ENCODE results near the gene SMARCAL1. TPM values are rescaled to one million over a fixed set of nuclear protein-coding genes. Genes with fewer than 3 reads are reported as not detected.
"Not testable (repeated sequence)": the region's sequence is repeated elsewhere in the genome, so short reads cannot be mapped to it uniquely, and the experiment has no call there.

The SMARCAL1 gene
- total RNA-seq, 1 experiment from 2014 or later, result 23.7 TPM

GRCh38 chr2:216507220-216508160 lies 95.2 kb downstream of the SMARCAL1 start:
- Histone ChIP-seq H3K9me3 (ENCODE audit: low read length) (no peaks in the 10 kb centered on the region), H3K9ac (ENCODE audit: low read length) (no peak overlapping the region), H3K36me3 (ENCODE audit: insufficient read depth, low read length) (peaks cover 20% of the 10 kb centered on the region)

GRCh38 chr2:216508229-216508628 lies 95.9 kb downstream of the SMARCAL1 start:
- no peaks in the 10 kb centered on the region for H3K27me3 ChIP-seq (ENCODE audit: low read length)
- H3K4me2 ChIP-seq (ENCODE audit: low read depth, low read length, poor library complexity, severe bottlenecking), result no peak overlapping the region
- H4K20me1 ChIP-seq (ENCODE audit: insufficient read depth, low read depth, low read length), result peaks cover 4% of the 10 kb centered on the region; the same call in 1 of the 2 replicates
- no peak overlapping the region for H3K4me3 ChIP-seq (ENCODE audit: low read length)
- H3K36me3 ChIP-seq (ENCODE audit: insufficient read depth, low read length), result peaks cover 14% of the 10 kb centered on the region
- no peaks in the 10 kb centered on the region for H3K4me1 ChIP-seq (ENCODE audit: low read length)
- H3K9ac ChIP-seq (ENCODE audit: low read length), result no peak overlapping the region
- no peaks in the 10 kb centered on the region for H3K9me2 ChIP-seq (replicated peaks; ENCODE audit: insufficient read depth, low read length)
- no peaks in the 10 kb centered on the region for H3K79me2 ChIP-seq (ENCODE audit: low read length)
- H3K27ac ChIP-seq (ENCODE audit: low read length), result no peak overlapping the region
- DNase-seq, result no peak
- no peak overlapping the region for H2AFZ ChIP-seq (ENCODE audit: low read length)
- no peaks in the 10 kb centered on the region for H3K9me3 ChIP-seq (ENCODE audit: low read length)

More at GRCh38 chr2:216507220-216508160, 95.2 kb downstream of the SMARCAL1 start:
- Histone ChIP-seq H2AFZ (ENCODE audit: low read length) (no peak overlapping the region), H4K20me1 (ENCODE audit: insufficient read depth, low read depth, low read length) (peaks cover 6% of the 10 kb centered on the region), H3K79me2 (ENCODE audit: low read length) (no peaks in the 10 kb centered on the region), H3K4me1 (ENCODE audit: low read length) (no peaks in the 10 kb centered on the region), H3K4me2 (ENCODE audit: low read depth, low read length, poor library complexity, severe bottlenecking) (no peak overlapping the region), H3K27ac (ENCODE audit: low read length) (no peak overlapping the region), H3K4me3 (ENCODE audit: low read length) (no peak overlapping the region), H3K27me3 (ENCODE audit: low read length) (no peaks in the 10 kb centered on the region), H3K9me2 (replicated peaks; ENCODE audit: insufficient read depth, low read length) (no peaks in the 10 kb centered on the region)
- no peak for DNase-seq

GRCh38 chr2:216516730-216517350 lies 104.6 kb downstream of the SMARCAL1 start:
- no peaks in the 10 kb centered on the region for H3K27me3 ChIP-seq (ENCODE audit: low read length)
- no peaks in the 10 kb centered on the region for H3K4me1 ChIP-seq (ENCODE audit: low read length)
- no peaks in the 10 kb centered on the region for H3K9me2 ChIP-seq (replicated peaks; ENCODE audit: insufficient read depth, low read length)
- no peaks in the 10 kb centered on the region for H3K36me3 ChIP-seq (ENCODE audit: insufficient read depth, low read length)
- no peak overlapping the region for H3K4me2 ChIP-seq (ENCODE audit: low read depth, low read length, poor library complexity, severe bottlenecking)
- H3K4me3 ChIP-seq (ENCODE audit: low read length), result no peak overlapping the region
- H3K27ac ChIP-seq (ENCODE audit: low read length), result no peak overlapping the region
- H3K9ac ChIP-seq (ENCODE audit: low read length), result no peak overlapping the region
- no peaks in the 10 kb centered on the region for H3K79me2 ChIP-seq (ENCODE audit: low read length)
- no peaks in the 10 kb centered on the region for H4K20me1 ChIP-seq (ENCODE audit: insufficient read depth, low read depth, low read length)
- no peaks in the 10 kb centered on the region for H3K9me3 ChIP-seq (ENCODE audit: low read length)
- DNase-seq, result peak; percentile 76
- no peak overlapping the region for H2AFZ ChIP-seq (ENCODE audit: low read length)

GRCh38 chr2:216517447-216518225 lies 105.4 kb downstream of the SMARCAL1 start:
- Histone ChIP-seq H3K9me3 (ENCODE audit: low read length) (no peaks in the 10 kb centered on the region), H3K27me3 (ENCODE audit: low read length) (no peaks in the 10 kb centered on the region), H3K9ac (ENCODE audit: low read length) (no peak overlapping the region)

GRCh38 chr2:216518566-216519119 lies 106.4 kb downstream of the SMARCAL1 start:
- not testable (repeated sequence) for H3K9ac ChIP-seq (ENCODE audit: low read length); H3K27ac ChIP-seq (ENCODE audit: low read length); H3K36me3 ChIP-seq (ENCODE audit: insufficient read depth, low read length); H2AFZ ChIP-seq (ENCODE audit: low read length); H3K9me3 ChIP-seq (ENCODE audit: low read length); H3K4me3 ChIP-seq (ENCODE audit: low read length); H4K20me1 ChIP-seq (ENCODE audit: insufficient read depth, low read depth, low read length); H3K4me1 ChIP-seq (ENCODE audit: low read length); H3K27me3 ChIP-seq (ENCODE audit: low read length); H3K79me2 ChIP-seq (ENCODE audit: low read length); DNase-seq; H3K9me2 ChIP-seq (replicated peaks; ENCODE audit: insufficient read depth, low read length); H3K4me2 ChIP-seq (ENCODE audit: low read depth, low read length, poor library complexity, severe bottlenecking)

More at GRCh38 chr2:216517447-216518225, 105.4 kb downstream of the SMARCAL1 start:
- no peaks in the 10 kb centered on the region for H3K4me1 ChIP-seq (ENCODE audit: low read length)
- no peaks in the 10 kb centered on the region for H3K36me3 ChIP-seq (ENCODE audit: insufficient read depth, low read length)
- no peak overlapping the region for H3K27ac ChIP-seq (ENCODE audit: low read length)
- no peak for DNase-seq
- H3K4me3 ChIP-seq (ENCODE audit: low read length), result no peak overlapping the region
- no peaks in the 10 kb centered on the region for H3K79me2 ChIP-seq (ENCODE audit: low read length)
- no peak overlapping the region for H2AFZ ChIP-seq (ENCODE audit: low read length)
- no peaks in the 10 kb centered on the region for H4K20me1 ChIP-seq (ENCODE audit: insufficient read depth, low read depth, low read length)
- H3K4me2 ChIP-seq (ENCODE audit: low read depth, low read length, poor library complexity, severe bottlenecking), result no peak overlapping the region
- no peaks in the 10 kb centered on the region for H3K9me2 ChIP-seq (replicated peaks; ENCODE audit: insufficient read depth, low read length)

GRCh38 chr2:216519154-216519762 lies 107.0 kb downstream of the SMARCAL1 start:
- H3K36me3 ChIP-seq (ENCODE audit: insufficient read depth, low read length), result no peaks in the 10 kb centered on the region
- no peak overlapping the region for H2AFZ ChIP-seq (ENCODE audit: low read length)
- no peaks in the 10 kb centered on the region for H3K27me3 ChIP-seq (ENCODE audit: low read length)
- no peak overlapping the region for H3K4me3 ChIP-seq (ENCODE audit: low read length)
- H3K9me2 ChIP-seq (replicated peaks; ENCODE audit: insufficient read depth, low read length), result no peaks in the 10 kb centered on the region
- H3K4me1 ChIP-seq (ENCODE audit: low read length), result no peaks in the 10 kb centered on the region
- H3K4me2 ChIP-seq (ENCODE audit: low read depth, low read length, poor library complexity, severe bottlenecking), result no peak overlapping the region
- H3K27ac ChIP-seq (ENCODE audit: low read length), result no peak overlapping the region
- no peaks in the 10 kb centered on the region for H3K79me2 ChIP-seq (ENCODE audit: low read length)
- H4K20me1 ChIP-seq (ENCODE audit: insufficient read depth, low read depth, low read length), result no peaks in the 10 kb centered on the region
- H3K9ac ChIP-seq (ENCODE audit: low read length), result no peak overlapping the region
- peak; percentile 87 for DNase-seq
- H3K9me3 ChIP-seq (ENCODE audit: low read length), result no peaks in the 10 kb centered on the region

- Histone ChIP-seq H3K27ac (ENCODE audit: low read length) (no peak overlapping the region), H3K79me2 (ENCODE audit: low read length) (no peaks in the 10 kb centered on the region), H3K36me3 (ENCODE audit: insufficient read depth, low read length) (no peaks in the 10 kb centered on the region), H4K20me1 (ENCODE audit: insufficient read depth, low read depth, low read length) (no peaks in the 10 kb centered on the region), H2AFZ (ENCODE audit: low read length) (no peak overlapping the region), H3K4me3 (ENCODE audit: low read length) (no peak overlapping the region), H3K4me2 (ENCODE audit: low read depth, low read length, poor library complexity, severe bottlenecking) (no peak overlapping the region), H3K9me2 (replicated peaks; ENCODE audit: insufficient read depth, low read length) (no peaks in the 10 kb centered on the region), H3K9me3 (ENCODE audit: low read length) (no peaks in the 10 kb centered on the region), H3K27me3 (ENCODE audit: low read length) (no peaks in the 10 kb centered on the region), H3K9ac (ENCODE audit: low read length) (no peak overlapping the region), H3K4me1 (ENCODE audit: low read length) (no peaks in the 10 kb centered on the region)
- no peak for DNase-seq
Observed at GRCh38 chr2:216520112-216520511, 107.8 kb downstream of the SMARCAL1 start.

Data from Karpas-422 (cell line).